GM18498 (cell line): Measurements from ENCODE around the gene RNU5B-1.

ENCODE experiments used
- ATAC-seq: cut with Tn5 transposase; IDR thresholded peaks from one replicate; pipeline ENCODE4 v1.9.1; 2021; ENCODE audit warnings: mild to moderate bottlenecking, moderate library complexity; ENCODE audit not compliant: unreplicated experiment

The RNU5B-1 gene

GRCh38 chr15:65327651-65328393, 23.3 kb downstream of the RNU5B-1 start:
- ATAC-seq = no peak

- ATAC-seq = no peak
These were observed 24.2 kb downstream of the RNU5B-1 start for GRCh38 chr15:65328506-65329287.

GRCh38 chr15:65329288-65329983, 25.0 kb downstream of the RNU5B-1 start:
- no peak for ATAC-seq

GRCh38 chr15:65329984-65330735, 25.7 kb downstream of the RNU5B-1 start:
- ATAC-seq = no peak

GRCh38 chr15:65330934-65331645, 26.6 kb downstream of the RNU5B-1 start:
- no peak for ATAC-seq

GRCh38 chr15:65331811-65332210, 27.3 kb downstream of the RNU5B-1 start:
- ATAC-seq = no peak

- no peak for ATAC-seq
These were observed 28.1 kb downstream of the RNU5B-1 start for GRCh38 chr15:65332391-65333147.

- no peak for ATAC-seq
These were observed 28.8 kb downstream of the RNU5B-1 start for GRCh38 chr15:65333148-65333820.

- ATAC-seq = no peak
These were observed 29.4 kb downstream of the RNU5B-1 start for GRCh38 chr15:65333856-65334255.

- no peak for ATAC-seq
These were observed 30.2 kb downstream of the RNU5B-1 start for GRCh38 chr15:65334586-65335231.

- ATAC-seq = no peak
These were observed 31.0 kb downstream of the RNU5B-1 start for GRCh38 chr15:65335278-65336055.

GRCh38 chr15:65336493-65337435, 32.3 kb downstream of the RNU5B-1 start:
- no peak for ATAC-seq

- ATAC-seq = no peak
These were observed 33.1 kb downstream of the RNU5B-1 start for GRCh38 chr15:65337436-65338070.

GRCh38 chr15:65338366-65338765, 33.9 kb downstream of the RNU5B-1 start:
- ATAC-seq = no peak

GRCh38 chr15:65338823-65339222, 34.3 kb downstream of the RNU5B-1 start:
- no peak for ATAC-seq

GRCh38 chr15:65339416-65339815, 34.9 kb downstream of the RNU5B-1 start:
- no peak for ATAC-seq
